Stimulated activated CD8-positive, alpha-beta memory T cell treated with anti-CD3 and anti-CD28 coated beads, Interleukin-4, amount 100 ng/mL, for 1 hour (primary cell): ENCODE measurements around the gene RGS21.

Experiments
- DNase-seq, 2 donors: peaks; one replicate each; pipeline ENCODE4 v3.0.0-alpha.2; 2020; ENCODE audit warnings: low read depth in 2 of 2, low spot score in 1 of 2

Gene RGS21

GRCh38 chr1:192378276-192378675 lies 61.5 kb downstream of the RGS21 start:
- no peak for DNase-seq

- DNase-seq, result no peak
Observed at GRCh38 chr1:192378878-192379277, 62.1 kb downstream of the RGS21 start.

- DNase-seq, result no peak
Observed at GRCh38 chr1:192379554-192379953, 62.8 kb downstream of the RGS21 start.

- no peak for DNase-seq
Observed at GRCh38 chr1:192382758-192383157, 66.0 kb downstream of the RGS21 start.

GRCh38 chr1:192386051-192386650 lies 69.4 kb downstream of the RGS21 start:
- no peak for DNase-seq

GRCh38 chr1:192395211-192395610 lies 78.4 kb downstream of the RGS21 start:
- DNase-seq, result no peak

- no peak for DNase-seq
Observed at GRCh38 chr1:192395895-192396294, 79.1 kb downstream of the RGS21 start.

- no peak for DNase-seq
Observed at GRCh38 chr1:192399161-192399560, 82.4 kb downstream of the RGS21 start.

GRCh38 chr1:192401825-192402224 lies 85.0 kb downstream of the RGS21 start:
- no peak for DNase-seq

- no peak for DNase-seq
Observed at GRCh38 chr1:192402571-192402970, 85.8 kb downstream of the RGS21 start.

- DNase-seq, result no peak
Observed at GRCh38 chr1:192407206-192407605, 90.4 kb downstream of the RGS21 start.
